ENCODE results near the gene RSU1.
A peak's percentile ranks its signal among the peaks of the same experiment; 100 is the strongest.
"Not testable (repeated sequence)": the region's sequence is repeated elsewhere in the genome, so short reads cannot be mapped to it uniquely, and the experiment has no call there.

The RSU1 gene

GRCh38 chr10:16817125-16818019, at the start of gene RSU1:
TSS of gene RSU1 (minus strand) at chr10:16817424. CDS start at chr10:16817081, 343 bp downstream.
- DNase-seq (ENCODE audit: low spot score): peak; percentile 100

- no peak for DNase-seq (ENCODE audit: low spot score)
Observed at GRCh38 chr10:16866541-16867275, 49.5 kb upstream of the RSU1 start.

- DNase-seq (ENCODE audit: low spot score): no peak
Observed at GRCh38 chr10:16865766-16866165, 48.5 kb upstream of the RSU1 start.

- DNase-seq (ENCODE audit: low spot score): no peak
Observed at GRCh38 chr10:16863766-16864165, 46.5 kb upstream of the RSU1 start.

GRCh38 chr10:16857419-16857818, 40.2 kb upstream of the RSU1 start:
- DNase-seq (ENCODE audit: low spot score): no peak

- no peak for DNase-seq (ENCODE audit: low spot score)
Observed at GRCh38 chr10:16856567-16856966, 39.3 kb upstream of the RSU1 start.

GRCh38 chr10:16856092-16856491, 38.9 kb upstream of the RSU1 start:
- DNase-seq (ENCODE audit: low spot score): no peak

GRCh38 chr10:16854623-16855022, 37.4 kb upstream of the RSU1 start:
- DNase-seq (ENCODE audit: low spot score): no peak

GRCh38 chr10:16853809-16854208, 36.6 kb upstream of the RSU1 start:
- DNase-seq (ENCODE audit: low spot score): no peak

- DNase-seq (ENCODE audit: low spot score): no peak
Observed at GRCh38 chr10:16853201-16853600, 36.0 kb upstream of the RSU1 start.

GRCh38 chr10:16852624-16853023, 35.4 kb upstream of the RSU1 start:
- no peak for DNase-seq (ENCODE audit: low spot score)

GRCh38 chr10:16848562-16849154, 31.4 kb upstream of the RSU1 start:
- DNase-seq (ENCODE audit: low spot score): no peak

- DNase-seq (ENCODE audit: low spot score): no peak
Observed at GRCh38 chr10:16847644-16848043, 30.4 kb upstream of the RSU1 start.

GRCh38 chr10:16845248-16845647, 28.0 kb upstream of the RSU1 start:
- no peak for DNase-seq (ENCODE audit: low spot score)

- DNase-seq (ENCODE audit: low spot score): peak; percentile 72
Observed at GRCh38 chr10:16843252-16843870, 26.1 kb upstream of the RSU1 start.

GRCh38 chr10:16835228-16835627, 18.0 kb upstream of the RSU1 start:
- DNase-seq (ENCODE audit: low spot score): no peak

- DNase-seq (ENCODE audit: low spot score): peak; percentile 25
Observed at GRCh38 chr10:16832351-16833080, 15.3 kb upstream of the RSU1 start.

GRCh38 chr10:16828701-16829175, 11.5 kb upstream of the RSU1 start:
- DNase-seq (ENCODE audit: low spot score): no peak

GRCh38 chr10:16828114-16828568, 10.9 kb upstream of the RSU1 start:
- peak; percentile 90 for DNase-seq (ENCODE audit: low spot score)

- DNase-seq (ENCODE audit: low spot score): not testable (repeated sequence)
Observed at GRCh38 chr10:16827474-16827873, 10.2 kb upstream of the RSU1 start.

- DNase-seq (ENCODE audit: low spot score): no peak
Observed at GRCh38 chr10:16822726-16823360, 5.6 kb upstream of the RSU1 start.

Measured in Ammon's horn (tissue), 1 donor.